HG03354 (cell line): ENCODE results near the gene ZBED4.

Experiments used
- ATAC-seq: cut with Tn5 transposase; IDR thresholded peaks from one replicate; pipeline ENCODE4 v1.9.1; 2021; ENCODE audit warnings: mild to moderate bottlenecking; ENCODE audit not compliant: unreplicated experiment, poor library complexity, severe bottlenecking

Gene ZBED4

DNA sequence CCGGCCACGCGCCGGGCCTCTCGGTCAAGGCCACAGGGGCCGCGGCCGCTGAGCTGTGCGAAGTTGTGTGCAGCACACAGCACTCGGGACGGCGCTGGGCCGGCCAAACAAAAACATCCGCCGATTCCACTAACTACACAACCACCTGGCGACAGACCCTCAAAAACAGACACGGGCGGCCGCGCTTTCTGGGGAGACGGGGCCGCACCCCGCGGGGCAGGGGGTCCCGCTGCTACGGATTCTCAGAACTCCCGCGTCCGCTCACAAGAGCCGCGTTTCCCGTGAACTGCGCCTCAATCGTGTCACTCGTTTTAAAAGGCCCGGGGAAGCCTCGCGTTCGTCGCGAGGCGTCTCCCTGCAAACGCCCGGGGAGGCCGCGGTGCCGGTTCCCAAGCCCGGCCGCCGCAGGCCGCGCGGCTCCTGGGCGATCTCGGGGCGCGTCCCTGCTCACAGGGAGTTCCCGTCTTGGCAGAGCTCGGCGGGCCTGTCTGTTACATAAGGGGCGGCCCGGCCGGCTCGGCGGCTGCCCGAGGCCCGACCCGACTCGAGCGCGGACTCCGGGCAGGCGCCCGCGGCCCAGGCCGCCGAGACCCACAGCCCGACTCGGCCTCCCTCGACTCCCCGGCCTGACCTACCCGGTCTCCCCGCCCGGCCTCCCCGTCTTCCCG is 26.9 kb upstream of the ZBED4 start:
- ATAC-seq = no peak

DNA sequence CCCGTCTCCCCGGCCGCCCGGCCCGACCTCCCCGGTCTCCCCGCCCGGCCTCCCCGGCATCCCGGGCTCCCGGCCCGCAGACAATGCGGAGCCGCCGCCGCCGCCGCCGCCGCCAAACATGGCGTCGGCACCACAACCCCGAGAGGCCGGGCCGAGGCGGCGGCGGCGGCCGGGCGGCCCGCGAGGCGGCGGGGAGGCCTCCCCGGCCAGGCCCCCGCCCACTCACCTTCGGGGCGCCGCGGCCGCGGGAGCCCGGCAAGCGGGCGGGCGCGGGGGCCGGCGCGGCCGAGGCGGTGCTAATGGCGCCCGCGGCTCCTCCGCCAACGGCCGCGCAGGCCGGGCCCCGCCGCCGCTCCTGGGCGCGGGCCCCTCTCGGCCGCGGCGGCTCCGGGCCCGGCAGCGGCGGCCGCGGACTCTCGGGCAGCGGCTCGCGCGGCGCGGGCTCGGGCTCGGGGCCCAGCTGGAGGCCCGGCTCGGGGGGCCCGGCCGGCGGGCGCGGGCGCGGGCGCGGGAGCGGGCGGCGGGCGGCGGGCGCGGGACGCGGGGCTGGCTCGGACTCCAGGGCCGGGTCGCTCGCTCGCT is 26.3 kb upstream of the ZBED4 start:
- no peak for ATAC-seq

DNA sequence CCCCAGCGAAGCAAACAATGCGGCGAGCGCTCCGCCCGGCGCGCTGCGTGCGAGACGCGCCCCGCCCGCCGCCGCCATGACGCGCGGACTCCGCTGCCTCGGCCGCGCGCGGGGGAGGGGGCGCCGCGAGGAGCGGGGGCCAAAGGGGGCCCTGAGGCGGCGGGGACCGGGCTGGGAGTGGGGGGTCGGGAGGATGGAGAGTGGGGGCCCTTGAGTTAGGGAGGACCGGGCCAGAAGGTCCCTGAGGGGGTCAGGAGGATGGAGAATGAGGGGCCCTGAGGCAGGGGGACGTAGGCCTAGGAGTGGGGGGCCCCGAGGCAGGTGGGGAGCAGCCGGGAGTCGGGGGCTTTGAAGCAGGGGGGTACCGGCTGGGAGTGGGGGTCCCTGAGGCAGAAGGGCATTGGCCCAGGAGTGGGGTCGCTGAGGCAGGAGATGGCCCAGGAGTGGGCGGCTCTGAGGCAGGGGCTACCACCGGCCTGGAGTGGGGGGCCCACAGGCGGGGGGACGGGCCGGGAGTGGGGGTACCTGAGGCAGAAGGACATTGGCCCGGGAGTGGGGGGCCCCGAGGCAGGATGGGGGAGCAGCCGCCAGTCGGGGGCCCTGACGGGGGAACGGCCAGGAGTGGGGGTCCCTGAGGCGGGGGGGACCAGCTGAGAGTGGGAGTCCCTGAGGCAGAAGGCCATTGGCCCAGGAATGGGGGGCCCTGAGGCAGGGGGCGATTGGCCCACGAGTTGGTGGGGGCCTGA is 25.6 kb upstream of the ZBED4 start, which contains the start of gene BRD1:
BRD1 (minus strand) TSS at position 21 of the 746 bp plus-strand sequence. CDS start 3,556 bp downstream, outside the sequence.
- no peak for ATAC-seq

DNA sequence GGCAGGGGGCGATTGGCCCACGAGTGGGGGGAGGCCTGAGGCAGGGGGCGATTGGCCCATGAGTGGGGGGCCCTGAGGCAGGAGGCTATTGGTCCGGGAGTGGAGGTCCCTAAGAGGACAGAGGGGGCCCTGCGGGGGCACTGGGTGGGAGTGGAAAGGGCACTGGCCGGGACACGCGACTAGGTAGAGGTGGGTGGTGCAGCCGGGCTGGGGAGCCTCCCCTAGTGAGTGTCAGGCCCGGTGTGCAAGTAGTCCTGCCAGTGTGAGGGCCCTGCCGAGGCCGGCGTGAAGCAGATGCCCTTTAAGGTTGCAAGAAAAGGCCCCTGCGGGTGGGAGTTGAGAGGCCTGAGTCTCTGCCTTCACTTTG is 25.1 kb upstream of the ZBED4 start:
- ATAC-seq = no peak

DNA sequence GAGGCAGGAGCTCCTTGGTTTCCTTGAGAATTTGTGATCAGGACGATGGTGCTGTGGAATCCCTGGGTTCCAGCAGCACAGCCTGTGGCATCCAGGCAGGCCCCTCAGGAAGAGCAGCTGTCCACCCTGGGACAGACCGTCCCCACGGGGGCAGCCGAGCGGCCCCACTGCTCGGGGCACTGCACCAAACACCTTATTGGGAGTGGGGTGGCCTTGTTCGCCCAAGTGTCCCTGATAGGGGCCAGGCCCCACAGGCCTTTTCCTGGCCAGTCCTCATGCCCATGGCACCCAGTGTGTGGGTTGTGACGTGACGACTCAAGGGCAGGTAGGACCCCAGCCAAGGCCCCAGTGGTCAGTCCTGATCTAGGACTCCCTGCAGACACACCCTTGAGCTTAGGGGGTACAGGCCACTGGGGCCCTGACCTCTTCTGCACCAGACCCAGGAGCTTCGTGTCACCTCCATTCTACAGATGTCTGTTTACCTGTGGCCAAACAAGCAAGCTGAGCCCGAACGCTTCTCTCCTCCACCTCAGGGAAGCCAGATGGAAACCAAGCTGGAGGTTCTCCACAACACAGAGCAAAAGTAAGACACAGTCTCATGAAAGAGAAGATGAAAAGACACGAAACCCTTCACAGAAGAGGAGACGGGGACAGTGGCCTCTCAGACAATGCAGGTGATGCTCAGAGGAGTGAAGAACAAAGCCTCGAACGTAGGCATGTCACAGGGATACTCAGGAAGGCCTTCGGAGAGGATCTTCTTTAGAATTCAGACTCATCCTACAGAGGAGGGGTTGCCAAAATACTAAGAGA is 24.4 kb upstream of the ZBED4 start:
- no peak for ATAC-seq

DNA sequence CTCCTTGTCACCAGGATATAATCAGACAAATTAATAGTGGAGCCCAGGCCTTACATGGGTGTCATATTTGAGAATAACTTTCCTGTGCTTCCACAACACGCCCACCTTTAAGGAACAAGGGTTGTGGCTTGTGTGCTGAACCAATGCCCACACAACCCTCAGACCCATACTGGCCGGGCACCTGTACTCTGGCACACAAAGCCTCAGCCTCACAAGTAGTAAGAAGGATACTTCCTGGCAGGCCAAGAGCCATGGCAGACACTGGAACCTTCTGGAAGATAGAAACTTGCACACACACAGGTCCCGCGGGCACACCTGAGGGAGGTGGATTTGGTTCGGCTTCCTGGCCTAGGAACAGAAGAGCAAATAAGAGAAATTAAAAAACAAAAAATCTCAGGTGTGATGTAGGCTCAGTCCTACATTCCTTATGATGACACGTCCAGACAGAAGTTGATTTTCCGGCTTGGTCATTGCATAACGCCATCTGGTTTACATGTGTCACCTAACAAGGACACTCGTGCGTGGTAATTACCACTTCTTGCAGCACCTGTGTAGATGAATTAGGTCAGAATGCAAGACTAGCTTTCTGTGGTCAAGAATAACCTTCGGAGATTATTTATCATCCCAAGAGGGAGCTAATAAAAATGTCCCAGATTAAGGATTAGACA is 20.2 kb upstream of the ZBED4 start:
- ATAC-seq = no peak

DNA sequence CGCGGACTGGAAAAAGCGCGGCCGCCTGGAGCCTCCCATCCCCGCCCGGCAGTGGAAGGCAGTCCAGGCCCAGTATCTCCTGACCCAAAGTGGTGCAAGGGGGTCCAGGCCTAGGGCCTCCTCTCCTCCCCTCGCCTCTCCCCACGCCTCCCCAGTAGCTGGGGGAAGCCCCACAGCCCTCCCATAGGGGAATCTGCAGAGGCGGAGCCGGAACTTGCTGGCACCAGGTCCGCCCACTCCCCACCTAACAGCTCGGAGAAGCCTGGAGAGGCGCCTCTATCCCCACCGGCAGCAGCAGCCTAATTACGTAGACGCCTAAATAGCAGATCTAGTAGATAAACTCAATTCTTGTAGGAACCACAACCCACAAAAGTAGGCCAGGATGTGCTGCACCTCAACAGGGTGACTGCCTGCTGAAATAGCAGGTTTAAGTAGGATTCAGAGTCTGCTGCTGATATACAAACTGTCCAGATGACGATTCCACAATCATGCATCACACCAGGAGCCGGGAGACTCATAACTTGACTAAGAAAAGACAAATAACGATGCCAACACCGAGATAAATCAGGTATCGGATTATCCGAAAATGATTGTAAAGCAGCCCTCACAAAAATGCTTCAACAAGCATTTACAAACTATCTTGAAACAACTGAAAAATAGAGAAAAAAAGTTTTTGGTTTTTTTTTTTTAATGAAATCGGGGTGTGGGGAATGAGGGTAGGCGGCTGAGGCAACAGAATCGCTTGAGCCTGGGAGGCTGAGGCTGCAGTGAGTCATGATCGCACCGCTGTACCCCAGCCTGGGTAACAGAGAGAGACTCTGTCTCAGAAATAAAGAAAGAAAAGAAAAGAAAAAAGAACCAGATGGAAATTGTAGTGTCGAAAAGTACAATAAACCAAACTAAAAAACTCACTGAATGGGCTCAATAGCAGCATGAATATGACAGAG is 14.6 kb upstream of the ZBED4 start:
- no peak for ATAC-seq

DNA sequence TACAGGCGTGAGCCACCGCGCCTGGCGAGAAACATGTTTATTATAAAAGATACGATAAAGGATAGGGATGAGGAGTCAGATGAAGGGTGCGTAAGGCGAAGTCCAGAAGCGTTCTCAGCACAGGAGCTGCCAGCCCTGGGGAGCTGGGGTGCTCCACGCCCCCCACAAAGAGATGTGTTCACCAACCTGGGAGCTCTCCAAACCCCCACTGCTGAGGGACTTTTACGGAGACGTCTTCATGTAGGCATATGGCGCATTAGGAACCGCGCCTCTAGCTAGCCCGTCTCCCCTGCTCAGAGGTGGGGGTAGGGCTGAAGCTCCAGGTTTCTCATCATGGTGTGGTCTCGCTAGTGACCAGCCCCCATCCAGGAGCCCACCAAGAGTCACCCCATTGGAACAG is 8.4 kb upstream of the ZBED4 start:
- ATAC-seq = no peak

DNA sequence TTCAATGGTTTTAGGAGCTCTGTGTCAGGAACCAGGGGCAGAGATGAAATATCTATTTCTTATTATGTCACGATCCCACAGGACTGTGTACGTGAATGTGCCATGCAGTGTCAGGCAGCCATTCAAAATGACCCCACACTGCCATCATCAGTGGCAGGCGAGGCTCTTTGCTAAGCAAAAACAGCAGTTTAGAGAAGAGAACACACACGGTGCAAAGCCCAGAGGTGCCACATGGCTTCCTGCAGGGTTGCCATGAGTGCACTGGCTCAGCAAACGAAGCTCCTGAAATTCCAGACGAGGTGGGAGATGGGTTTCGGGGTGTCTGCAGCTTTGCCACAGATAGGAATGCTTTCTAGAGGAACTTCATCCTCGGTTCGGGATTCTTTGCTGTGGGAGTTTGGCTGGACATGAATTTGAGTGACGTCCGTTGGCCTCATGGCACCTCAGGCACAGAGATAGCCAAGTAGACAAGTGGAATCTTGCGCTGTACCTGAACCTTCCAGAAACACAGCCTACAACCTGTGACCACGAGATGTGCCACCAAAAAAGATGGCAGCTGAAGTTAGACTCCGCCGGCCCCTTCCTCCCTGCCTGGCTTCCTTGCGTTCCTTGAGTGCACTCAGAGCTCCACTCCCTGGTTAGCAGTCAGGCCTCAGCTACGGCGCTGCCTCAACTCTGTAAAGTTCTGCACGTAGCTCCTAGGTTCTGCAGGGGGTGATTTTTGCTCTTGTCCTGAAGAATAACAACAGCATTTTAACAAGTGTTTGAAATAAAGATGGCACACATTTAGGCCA is 7.8 kb upstream of the ZBED4 start:
- ATAC-seq = no peak

DNA sequence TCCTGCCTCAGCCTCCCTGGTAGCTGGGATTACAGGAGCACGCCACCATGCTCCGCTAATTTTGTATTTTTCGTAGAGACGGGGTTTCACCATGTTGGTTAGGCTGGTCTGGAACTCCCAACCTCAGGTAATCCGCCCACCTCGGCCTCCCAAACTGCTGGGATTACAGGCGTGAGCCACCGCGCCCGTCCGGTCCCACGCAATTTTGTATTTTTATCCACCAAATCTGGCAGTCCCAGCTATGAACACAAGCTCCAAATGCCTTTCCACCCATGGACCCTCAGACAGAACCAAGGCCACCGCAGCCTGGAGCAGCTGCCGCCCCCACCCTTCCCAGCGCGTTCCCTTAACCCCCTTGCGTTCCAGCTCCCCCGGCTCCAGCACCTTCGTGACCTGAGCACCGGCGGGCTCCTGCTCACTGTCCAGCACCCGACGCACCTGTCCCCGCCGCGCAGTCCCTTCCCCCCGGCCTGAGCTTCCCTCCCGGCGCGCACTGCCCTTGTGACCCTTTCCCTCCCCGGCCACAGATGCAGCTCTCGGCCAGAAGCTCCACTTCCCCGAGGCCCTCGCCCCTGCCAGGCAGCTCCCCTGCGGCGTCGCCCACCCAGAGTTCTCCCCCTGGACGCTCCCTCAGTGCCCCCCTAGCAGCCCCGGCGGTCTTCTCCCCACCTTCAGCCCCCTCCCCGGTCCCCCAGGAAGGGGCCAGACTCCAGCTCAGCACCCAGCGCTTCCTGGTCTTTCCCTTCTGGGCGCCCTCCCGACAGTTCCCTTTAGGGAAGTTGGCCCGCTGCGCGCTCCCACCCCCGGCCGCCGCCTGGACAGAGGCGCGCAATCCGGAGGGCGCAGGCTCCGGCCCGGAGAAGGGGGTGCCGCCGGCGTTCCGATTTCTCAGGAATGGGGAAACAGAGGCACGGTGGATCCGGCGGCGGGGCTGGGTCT is 5.6 kb upstream of the ZBED4 start:
- ATAC-seq = no peak

DNA sequence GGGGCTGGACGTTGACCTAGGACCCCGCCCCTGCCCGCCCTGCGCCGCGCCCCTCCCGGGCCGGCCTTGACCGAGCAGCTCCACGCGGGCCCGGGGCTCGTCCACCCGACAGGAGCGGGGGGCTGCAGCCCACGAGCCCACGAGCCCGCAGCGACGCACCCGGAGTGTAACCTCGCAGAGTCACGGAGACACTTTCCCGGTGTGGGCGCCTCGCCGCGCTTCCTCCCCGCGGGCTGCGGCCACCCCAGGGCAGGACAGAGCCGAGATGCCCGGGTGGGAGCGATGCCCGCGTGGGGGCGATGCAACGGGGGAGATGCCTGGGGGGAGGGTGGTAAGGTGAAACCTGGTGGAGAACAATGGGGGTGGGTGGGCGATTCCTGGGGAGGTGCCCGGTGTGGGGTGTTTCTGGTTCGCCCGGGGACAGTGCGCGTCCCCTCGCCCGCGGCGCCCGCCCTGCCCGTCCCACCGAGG is 4.9 kb upstream of the ZBED4 start:
- no peak for ATAC-seq

DNA sequence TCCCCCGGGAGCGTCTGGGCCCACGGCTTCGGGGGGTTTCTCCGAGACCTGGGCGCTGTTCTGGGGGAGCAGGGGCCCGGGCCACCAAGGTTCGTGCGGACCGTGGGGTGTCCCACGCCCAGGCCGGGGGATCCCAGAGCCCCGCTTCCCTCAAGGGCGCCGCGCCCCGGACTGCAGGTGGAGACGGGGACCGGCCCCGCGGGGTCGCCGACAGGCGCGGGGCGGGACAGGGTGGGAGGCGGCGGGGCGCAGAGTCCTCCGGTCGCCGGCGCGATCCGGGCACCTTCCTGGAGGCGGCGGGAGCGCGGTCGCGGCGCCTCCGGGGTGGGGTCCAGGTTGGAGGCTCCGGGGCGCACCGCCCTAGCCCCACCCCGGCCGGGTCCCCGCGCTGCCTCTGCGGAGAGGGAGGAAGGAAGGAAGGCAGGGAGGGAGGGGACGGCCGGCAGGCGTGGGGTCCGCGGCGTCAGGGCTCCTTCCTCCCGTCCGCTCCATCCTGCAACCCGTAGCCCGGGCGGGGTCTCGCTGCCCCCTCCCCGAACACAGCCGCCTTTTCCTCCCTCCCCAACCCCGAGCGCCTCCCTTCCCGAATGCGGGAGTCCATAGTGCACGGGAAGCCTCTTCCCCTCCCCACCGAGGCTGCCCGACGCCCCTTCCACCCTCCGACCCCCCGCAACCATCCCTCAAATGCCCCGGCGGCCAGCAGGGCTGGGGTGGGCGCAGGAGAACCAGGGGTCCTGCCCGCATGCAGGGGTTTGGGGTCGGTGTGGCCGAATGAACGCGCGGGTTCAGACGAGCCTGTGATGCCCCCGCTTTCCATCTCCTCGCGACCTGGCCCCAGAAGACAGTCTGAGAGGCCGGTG is 4.3 kb upstream of the ZBED4 start:
- no peak for ATAC-seq

DNA sequence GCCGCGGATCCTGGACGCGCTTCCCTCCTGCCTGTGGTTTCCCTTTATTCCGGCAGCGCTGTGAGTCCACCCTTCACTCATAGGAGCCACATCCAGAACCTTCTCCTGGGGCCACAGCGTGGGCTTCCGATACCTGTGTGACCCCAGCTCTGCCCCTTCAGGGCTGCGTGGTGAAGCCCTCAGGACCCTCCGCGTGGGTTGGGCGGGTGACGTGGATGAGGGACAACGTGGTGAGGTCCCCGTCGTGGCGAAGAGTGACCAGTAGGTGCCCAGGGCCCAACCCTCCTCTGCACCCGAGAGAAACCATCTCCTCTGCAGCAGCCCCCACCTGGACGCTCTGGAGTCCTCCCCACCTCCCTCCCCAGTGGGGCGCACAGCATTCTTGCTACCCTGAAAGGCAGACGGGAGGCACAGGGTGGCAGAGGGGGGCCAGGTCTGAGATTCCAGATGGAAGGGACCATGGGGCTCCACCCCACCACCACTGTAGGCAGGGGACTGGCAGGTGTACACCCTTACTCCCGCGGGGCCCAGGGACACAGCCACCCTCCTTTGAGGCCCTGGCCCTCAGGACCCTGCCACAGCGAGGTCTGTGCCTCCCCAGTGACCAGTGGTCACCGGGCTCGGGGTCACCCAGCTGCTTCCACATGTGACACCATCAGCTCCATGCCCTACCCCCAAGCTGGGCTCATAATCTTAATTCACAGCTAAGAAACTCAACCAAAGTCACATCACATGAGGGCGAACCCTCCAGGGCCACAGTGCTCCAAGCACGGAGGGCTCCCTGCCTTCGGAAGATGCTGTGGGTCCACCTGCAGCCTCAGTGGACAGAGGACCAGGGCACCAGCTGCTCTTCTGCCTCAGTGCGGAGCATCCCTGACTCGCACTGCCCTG is 3.4 kb upstream of the ZBED4 start:
- no peak for ATAC-seq

DNA sequence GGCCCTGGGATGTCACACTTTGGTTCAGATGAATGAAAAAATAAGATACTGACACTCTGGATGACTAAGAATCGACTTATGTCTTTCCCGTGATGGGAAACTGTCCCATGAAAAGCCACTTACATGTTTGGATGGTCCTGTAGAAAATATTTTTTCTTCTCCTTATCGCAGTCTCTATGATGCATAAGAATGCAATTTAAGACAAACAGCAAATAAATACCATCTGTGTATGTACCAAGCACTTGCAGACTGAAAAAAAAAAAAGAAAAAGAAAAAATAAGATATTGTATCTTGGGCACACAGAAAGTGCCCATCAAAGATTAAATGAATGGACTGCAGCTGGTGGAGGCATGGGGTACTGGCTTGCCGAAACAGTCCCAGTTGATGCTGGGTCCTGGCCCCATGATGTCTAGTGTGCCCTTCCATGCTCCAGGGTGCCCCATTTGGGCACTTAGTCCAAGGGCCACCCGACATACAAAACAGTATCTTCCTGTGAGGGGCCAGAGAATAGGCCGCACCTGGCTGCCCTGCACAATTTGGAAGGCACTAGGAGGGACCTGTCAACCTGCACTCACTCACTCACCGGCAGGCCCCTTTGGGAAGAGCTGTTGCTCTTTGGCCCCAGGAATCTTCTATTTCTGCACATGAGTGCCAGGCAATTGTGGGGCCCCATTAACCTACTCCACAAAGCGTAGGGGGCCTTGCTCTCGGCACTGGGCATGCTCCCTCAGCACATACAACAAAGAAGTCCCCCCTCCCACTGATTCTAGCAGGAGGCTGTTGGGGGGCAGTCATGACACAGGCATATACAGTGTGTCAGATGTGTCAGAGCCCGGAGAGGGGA is 2.5 kb upstream of the ZBED4 start:
- ATAC-seq = no peak
